ENCODE data around the gene RASGRP2. TPM values are rescaled to one million over a fixed set of nuclear protein-coding genes. Genes with fewer than 3 reads are reported as not detected.

RASGRP2 gene
- total RNA-seq, 1 donor from 2014 or later, result 20.9 TPM

DNA sequence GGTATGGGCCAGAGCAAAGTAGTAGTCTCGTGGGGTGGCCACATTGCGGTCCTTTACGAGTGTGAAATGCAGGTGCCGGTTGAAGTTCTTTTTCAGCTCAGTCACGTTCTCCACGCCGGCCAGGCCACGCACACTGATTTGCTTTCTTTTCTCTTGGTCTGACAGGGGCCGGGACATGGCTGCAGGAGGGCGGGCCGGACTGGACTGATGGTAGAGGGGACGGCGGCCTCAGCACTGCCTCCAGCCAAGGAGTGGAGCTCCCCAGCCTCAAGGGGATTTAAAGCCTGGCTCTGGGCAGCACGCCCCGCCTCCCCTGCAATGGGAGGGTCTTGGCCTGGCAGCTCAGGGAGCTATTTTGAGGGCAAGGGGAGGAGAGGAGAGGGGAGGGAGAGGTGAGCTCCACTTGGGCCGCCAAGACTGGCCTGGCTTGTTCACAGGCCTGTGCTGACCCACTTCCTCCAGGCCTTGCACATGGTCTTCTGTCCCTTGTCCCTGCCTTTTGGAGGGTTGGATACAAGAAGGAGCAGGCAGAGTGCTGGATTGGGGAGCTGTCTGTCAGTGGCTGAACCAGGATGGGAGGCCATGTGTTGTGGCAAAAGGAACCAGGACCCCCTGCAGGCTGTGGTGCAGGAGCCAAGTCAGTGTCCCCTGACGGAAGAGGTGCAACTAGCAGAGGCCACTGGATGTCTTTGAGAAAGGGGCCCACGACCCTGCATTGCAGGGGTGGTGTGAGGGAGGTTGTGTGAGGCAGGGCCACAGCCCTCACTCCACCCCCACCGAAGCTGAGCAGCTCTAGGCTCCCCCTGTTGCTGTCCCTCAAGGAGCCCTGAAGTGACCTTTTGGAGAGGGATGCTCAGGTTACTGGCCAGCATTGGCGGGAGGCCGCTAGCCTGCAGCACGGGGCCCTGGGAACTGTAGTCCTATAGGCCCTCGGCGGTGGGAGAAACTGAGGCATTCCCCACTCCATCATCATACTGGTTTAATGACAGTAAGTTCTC is 16.1 kb upstream of the RASGRP2 start, which contains the start of gene PYGM:
TSS of gene PYGM (minus strand) at position 253 of the 998 bp plus-strand sequence. CDS start at position 177, 76 bp downstream.
- DNase-seq (ENCODE audit: low spot score), result no peak
- Mint-ChIP-seq H3K9me3 (no peaks in the 10 kb centered on the region), H3K4me3 (ENCODE audit: low read depth) (no peak within 1 kb of the TSS), H3K27me3 (ENCODE audit: low read depth) (no peaks in the 10 kb centered on the region), H3K4me1 (ENCODE audit: low read depth) (peaks cover 40% of the 10 kb centered on the region), H3K27ac (peak within 1 kb of the TSS; percentile 67), H3K36me3 (ENCODE audit: low read depth) (peaks cover 38% of the 10 kb centered on the region)
- intact Hi-C loops (cut with micrococcal nuclease), result no loop called here

DNA sequence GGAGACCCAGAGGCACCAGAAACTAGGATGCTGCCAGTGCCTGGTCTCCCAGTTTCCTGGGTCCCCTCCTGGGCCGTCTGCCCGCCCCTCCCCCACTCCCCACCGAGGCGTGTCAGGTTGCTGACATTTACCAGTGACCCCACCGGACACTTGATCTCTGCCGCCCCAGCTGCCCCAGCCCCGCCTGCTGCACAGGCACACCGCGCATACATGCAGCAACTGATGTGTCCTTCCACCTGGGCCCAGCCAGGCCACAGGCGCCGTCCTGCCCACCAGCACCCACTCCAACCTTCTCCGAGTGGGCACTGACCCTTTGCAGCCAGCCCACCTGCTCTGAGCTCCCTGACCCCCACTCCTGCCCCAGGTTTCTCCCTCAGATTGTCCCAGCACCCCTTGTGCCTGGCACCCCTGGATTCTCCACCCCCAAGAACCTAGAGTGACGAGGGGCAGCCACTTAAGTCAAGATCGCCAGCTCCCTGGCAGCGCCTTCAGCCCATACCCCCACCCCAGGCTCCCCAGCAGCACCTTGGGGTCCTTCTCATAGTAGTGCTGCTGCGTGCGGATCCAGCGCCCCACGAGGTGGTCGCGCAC is 15.3 kb upstream of the RASGRP2 start:
- Mint-ChIP-seq H3K27me3 (ENCODE audit: low read depth) (no peaks in the 10 kb centered on the region), H3K36me3 (ENCODE audit: low read depth) (peaks cover 30% of the 10 kb centered on the region), H3K4me3 (ENCODE audit: low read depth) (no peak overlapping the region), H3K4me1 (ENCODE audit: low read depth) (peaks cover 32% of the 10 kb centered on the region), H3K9me3 (no peaks in the 10 kb centered on the region), H3K27ac (no peak overlapping the region)
- intact Hi-C loops (cut with micrococcal nuclease), result no loop called here
- no peak for DNase-seq (ENCODE audit: low spot score)

DNA sequence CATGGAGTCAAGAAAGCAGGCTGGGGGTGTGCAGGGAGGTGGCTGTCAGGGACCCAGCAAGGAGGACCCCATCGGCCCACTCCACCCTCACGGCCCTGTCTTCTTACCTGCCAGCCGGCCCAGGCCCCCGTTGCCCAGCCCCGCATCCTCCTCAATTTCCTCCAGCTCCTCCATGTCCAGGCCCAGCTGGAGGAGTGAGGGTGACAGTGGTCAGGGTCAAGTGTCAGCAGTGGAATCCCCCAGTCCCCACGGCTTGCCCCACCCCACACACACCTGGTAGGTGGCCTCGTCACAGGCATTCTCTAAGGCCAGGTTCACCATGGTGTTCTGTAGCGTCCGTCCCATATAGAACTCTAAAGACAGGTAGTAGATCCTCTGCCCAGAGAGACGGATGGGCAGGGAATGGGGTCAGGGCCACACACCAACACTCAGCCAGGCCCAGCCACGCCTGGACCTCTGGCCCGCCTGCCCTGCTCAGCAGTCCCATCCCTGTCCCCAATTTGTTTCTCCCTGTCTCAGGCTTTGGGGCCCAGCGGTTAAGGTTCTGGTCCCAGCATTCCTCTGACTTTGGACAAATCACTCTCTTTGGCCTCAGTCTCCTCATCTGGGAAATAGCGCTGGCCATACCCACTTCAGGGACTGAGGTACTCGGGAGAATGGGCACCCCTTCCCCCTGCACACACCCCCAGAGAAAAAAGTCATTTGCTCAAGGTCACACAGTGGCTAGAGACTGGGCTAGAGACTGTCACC is 14.6 kb upstream of the RASGRP2 start:
- H3K4me3 Mint-ChIP-seq (ENCODE audit: low read depth), result no peak overlapping the region
- peaks cover 26% of the 10 kb centered on the region for H3K36me3 Mint-ChIP-seq (ENCODE audit: low read depth)
- intact Hi-C loops (cut with micrococcal nuclease), result no loop called here
- no peak overlapping the region for H3K27ac Mint-ChIP-seq
- H3K4me1 Mint-ChIP-seq (ENCODE audit: low read depth), result peaks cover 24% of the 10 kb centered on the region
- H3K9me3 Mint-ChIP-seq, result no peaks in the 10 kb centered on the region
- no peak for DNase-seq (ENCODE audit: low spot score)
- H3K27me3 Mint-ChIP-seq (ENCODE audit: low read depth), result no peaks in the 10 kb centered on the region

DNA sequence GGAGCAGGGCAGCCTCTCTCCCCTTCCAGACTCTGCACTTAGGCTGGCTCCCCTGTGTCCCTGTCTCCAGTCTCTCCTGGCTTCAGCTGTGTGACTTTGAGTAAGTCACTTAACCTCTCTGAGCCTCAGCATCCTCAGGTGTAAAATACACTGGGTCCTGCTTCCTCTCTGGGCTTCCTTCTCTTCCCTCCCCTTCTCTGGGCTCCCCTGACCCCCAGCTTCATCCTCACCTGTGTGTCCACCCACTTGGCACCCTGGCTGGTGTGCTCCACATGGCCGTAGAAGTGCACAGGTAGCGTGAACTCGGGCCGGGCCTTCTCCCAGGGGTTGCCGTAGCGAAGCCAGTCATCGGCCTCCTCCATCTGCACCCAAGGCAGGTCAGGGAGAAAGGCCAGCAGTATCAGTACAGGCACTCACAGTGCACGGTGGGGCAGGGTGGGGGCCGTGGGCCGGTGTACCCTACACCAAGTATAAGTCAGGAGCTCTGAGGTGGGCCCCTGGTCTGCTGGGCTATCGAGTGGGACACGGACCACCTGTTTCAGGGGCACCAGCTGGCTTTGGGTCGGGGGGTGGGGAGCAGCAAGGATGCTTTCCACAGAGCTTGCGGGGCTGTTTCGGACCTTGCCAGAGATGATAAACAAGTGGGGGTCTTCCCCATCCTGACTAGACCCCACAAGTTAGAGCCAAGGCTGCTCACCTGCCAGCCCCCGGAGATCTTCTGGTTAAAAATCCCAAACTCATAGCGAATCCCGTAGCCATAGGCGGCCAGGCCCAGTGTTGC is 13.8 kb upstream of the RASGRP2 start:
- H3K27ac Mint-ChIP-seq, result no peak overlapping the region
- H3K4me3 Mint-ChIP-seq (ENCODE audit: low read depth), result no peak overlapping the region
- intact Hi-C loops (cut with micrococcal nuclease), result no loop called here
- no peak for DNase-seq (ENCODE audit: low spot score)
- peaks cover 22% of the 10 kb centered on the region for H3K36me3 Mint-ChIP-seq (ENCODE audit: low read depth)
- no peaks in the 10 kb centered on the region for H3K9me3 Mint-ChIP-seq
- H3K4me1 Mint-ChIP-seq (ENCODE audit: low read depth), result peaks cover 18% of the 10 kb centered on the region
- H3K27me3 Mint-ChIP-seq (ENCODE audit: low read depth), result no peaks in the 10 kb centered on the region

DNA sequence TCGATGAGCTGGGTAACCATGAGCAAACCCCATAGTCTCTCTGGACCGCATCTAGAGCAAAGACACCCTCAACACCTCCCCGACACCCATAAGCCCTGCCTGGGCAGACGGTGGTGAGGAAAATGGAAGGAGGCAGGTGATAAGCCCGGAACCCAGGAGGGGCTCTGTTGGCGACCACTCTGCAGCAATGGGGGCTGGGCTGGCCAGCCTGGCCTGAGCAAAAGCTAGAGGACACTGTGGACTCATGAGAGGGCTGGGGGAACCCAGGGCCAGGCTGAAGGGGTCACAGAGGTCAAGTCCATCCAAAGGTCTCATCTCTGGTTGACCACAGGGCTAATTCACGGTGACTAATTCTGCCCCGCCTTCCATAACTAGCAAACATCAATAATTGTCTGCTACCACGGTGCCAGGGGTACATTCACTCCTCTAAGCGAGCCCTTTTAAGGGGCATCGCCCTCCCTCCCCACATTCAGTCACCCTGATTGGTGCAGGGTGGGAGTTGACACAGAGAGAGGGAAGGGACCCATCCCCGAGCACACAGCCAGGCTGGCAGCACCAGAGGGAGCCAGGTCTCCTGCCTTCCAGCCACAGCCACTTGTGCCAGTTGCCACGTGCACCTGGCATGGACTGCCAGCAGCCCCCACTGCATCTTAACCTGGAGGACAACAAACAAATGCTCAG is 11.9 kb upstream of the RASGRP2 start:
- H3K9me3 Mint-ChIP-seq, result no peaks in the 10 kb centered on the region

DNA sequence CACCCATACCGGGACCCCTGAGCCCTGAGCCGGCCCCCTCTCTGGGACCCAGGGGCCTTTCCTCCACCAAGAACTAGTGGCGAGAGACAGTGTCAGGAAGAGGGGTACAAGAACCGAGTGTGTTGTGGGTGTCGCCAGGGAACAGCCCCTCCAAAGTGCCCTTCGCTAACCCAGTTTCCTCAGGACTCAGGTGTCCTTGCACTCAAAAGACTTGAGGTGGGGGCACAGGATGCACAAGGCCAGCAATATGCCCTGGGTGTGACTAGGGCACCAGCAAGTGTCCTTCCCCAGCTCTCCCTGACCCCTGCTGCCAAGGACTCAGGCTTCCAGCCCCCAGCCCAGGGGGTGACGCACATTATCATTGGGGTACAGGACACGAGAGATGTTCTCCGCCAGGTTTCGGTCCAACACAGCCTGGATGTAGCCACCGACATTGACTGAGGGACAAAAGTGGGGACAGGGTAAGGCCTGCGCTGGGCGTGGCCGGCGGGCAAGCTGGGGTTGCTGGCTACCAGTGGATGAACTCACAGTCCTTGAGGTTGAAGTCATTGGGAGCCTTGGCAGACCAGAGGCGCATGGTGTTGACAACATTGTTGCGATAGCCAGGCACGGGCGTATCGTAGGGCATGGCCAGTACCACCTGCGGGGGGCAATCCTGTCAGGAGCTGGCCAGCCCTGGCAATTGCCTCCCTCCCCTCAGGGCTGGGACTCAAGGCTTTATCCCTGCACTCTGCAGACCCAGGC is 11.1 kb upstream of the RASGRP2 start:
- Mint-ChIP-seq H3K27me3 (ENCODE audit: low read depth) (no peaks in the 10 kb centered on the region), H3K9me3 (no peaks in the 10 kb centered on the region), H3K27ac (no peak overlapping the region), H3K4me3 (ENCODE audit: low read depth) (no peak overlapping the region), H3K36me3 (ENCODE audit: low read depth) (peaks cover 32% of the 10 kb centered on the region), H3K4me1 (ENCODE audit: low read depth) (peaks cover 5% of the 10 kb centered on the region)
- intact Hi-C loops (cut with micrococcal nuclease), result no loop called here
- no peak for DNase-seq (ENCODE audit: low spot score)

More for the DNA sequence above, 11.9 kb upstream of the RASGRP2 start:
- no peak overlapping the region for H3K4me3 Mint-ChIP-seq (ENCODE audit: low read depth)
- H3K27me3 Mint-ChIP-seq (ENCODE audit: low read depth), result no peaks in the 10 kb centered on the region
- H3K36me3 Mint-ChIP-seq (ENCODE audit: low read depth), result peaks cover 27% of the 10 kb centered on the region
- no peak overlapping the region for H3K27ac Mint-ChIP-seq
- peaks cover 8% of the 10 kb centered on the region for H3K4me1 Mint-ChIP-seq (ENCODE audit: low read depth)
- intact Hi-C loops (cut with micrococcal nuclease), result no loop called here
- no peak for DNase-seq (ENCODE audit: low spot score)

DNA sequence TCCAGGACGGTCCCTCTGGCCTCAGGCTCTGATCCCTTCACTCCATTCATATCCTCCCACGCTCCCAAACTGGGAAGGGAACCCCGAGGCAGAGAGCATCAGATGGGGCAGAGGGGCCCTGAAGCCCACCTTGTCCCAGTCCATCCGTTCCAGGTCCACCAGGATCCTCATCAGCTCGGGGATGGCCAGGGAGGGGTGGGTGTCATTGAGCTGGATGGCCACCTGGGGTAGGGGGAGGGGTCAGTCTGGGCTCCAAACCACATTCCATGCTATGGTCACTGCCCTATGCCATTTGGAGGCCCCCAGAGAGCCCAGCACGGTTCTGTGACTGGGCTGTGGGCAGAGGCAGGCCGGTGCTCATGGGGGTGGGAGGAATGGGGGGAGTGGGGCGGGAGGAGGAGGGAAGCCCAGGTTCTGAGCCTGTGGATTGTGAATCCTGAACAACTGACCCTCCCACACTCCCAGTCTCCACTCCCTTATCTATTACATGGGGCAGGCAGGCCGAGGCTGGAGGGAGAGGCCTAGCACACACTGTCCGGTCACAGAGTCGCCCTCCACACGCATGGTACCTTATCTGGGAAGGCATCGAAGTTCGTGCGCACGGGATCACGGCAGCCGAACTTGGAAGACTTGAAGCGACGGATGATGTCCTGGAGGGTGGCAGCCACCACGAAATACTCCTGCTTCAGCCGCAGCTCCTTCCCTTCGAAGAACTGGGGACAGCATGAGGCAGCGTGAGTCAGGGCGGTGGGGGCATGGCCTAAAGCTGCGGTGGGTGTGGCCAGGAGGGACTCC is 10.4 kb upstream of the RASGRP2 start:
- H3K4me3 Mint-ChIP-seq (ENCODE audit: low read depth), result no peak overlapping the region
- no peak overlapping the region for H3K27ac Mint-ChIP-seq
- no peaks in the 10 kb centered on the region for H3K9me3 Mint-ChIP-seq
- intact Hi-C loops (cut with micrococcal nuclease), result no loop called here
- no peaks in the 10 kb centered on the region for H3K27me3 Mint-ChIP-seq (ENCODE audit: low read depth)
- peaks cover 5% of the 10 kb centered on the region for H3K4me1 Mint-ChIP-seq (ENCODE audit: low read depth)
- peaks cover 34% of the 10 kb centered on the region for H3K36me3 Mint-ChIP-seq (ENCODE audit: low read depth)
- no peak for DNase-seq (ENCODE audit: low spot score)

DNA sequence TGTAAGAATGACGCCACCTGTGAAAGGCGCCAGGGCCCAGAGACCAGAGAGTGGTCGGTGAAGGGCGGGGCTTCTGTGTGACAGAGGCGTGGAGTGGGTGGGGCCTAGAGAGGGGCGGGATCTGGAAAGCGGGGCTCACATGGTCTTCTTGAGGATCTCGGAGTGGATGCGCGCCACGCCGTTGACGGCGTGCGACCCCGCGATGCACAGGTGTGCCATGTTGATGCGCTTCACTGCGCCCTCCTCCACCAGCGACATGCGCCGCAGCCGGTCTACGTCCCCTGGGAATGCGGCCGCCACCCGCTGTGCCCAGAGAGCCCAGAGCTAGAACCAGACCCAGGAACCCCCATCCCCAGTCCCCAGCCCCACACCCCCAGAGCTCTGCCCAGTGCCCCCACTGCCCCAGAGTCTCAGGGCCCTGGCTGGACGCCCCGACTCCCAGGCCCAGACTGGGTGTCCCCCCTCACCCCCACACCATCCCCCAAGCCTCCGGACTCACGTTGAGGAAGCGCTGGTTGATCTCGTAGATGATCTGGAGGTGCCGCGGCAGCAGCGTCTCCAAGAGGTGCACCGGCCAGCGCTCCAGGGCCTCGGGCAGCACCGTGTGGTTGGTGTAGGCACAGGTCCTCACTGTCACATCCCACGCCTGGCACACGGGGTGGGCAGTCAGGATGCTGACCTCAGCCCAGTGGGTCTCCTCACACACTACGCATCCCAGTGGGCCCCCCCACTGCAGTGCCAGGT is 9.6 kb upstream of the RASGRP2 start:
- H3K36me3 Mint-ChIP-seq (ENCODE audit: low read depth), result peaks cover 34% of the 10 kb centered on the region
- no peaks in the 10 kb centered on the region for H3K9me3 Mint-ChIP-seq
- intact Hi-C loops (cut with micrococcal nuclease), result no loop called here
- peaks cover 5% of the 10 kb centered on the region for H3K4me1 Mint-ChIP-seq (ENCODE audit: low read depth)
- H3K4me3 Mint-ChIP-seq (ENCODE audit: low read depth), result no peak overlapping the region
- DNase-seq (ENCODE audit: low spot score), result no peak
- H3K27me3 Mint-ChIP-seq (ENCODE audit: low read depth), result no peaks in the 10 kb centered on the region
- H3K27ac Mint-ChIP-seq, result no peak overlapping the region

DNA sequence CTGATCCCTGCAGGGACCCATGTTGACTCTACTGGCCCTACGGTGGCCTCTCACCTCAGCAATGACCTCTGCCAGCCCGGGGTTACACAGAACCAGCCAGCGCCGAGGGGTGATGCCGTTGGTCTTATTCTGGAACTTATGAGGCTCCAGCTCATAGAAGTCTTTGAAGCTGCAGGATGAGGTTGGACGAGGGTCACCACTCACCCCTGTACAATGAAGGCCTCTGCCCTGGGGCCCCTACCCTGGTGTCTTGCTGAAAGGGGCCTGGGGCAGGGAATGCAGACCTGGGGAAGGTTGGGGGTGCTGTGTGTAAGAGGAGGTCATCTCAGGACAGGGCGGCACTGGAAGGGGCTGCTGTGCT is 9.1 kb upstream of the RASGRP2 start:
- peaks cover 5% of the 10 kb centered on the region for H3K4me1 Mint-ChIP-seq (ENCODE audit: low read depth)
- H3K27me3 Mint-ChIP-seq (ENCODE audit: low read depth), result no peaks in the 10 kb centered on the region
- H3K27ac Mint-ChIP-seq, result no peak overlapping the region
- no peaks in the 10 kb centered on the region for H3K9me3 Mint-ChIP-seq
- DNase-seq (ENCODE audit: low spot score), result no peak
- intact Hi-C loops (cut with micrococcal nuclease), result no loop called here
- peaks cover 34% of the 10 kb centered on the region for H3K36me3 Mint-ChIP-seq (ENCODE audit: low read depth)
- no peak overlapping the region for H3K4me3 Mint-ChIP-seq (ENCODE audit: low read depth)

DNA sequence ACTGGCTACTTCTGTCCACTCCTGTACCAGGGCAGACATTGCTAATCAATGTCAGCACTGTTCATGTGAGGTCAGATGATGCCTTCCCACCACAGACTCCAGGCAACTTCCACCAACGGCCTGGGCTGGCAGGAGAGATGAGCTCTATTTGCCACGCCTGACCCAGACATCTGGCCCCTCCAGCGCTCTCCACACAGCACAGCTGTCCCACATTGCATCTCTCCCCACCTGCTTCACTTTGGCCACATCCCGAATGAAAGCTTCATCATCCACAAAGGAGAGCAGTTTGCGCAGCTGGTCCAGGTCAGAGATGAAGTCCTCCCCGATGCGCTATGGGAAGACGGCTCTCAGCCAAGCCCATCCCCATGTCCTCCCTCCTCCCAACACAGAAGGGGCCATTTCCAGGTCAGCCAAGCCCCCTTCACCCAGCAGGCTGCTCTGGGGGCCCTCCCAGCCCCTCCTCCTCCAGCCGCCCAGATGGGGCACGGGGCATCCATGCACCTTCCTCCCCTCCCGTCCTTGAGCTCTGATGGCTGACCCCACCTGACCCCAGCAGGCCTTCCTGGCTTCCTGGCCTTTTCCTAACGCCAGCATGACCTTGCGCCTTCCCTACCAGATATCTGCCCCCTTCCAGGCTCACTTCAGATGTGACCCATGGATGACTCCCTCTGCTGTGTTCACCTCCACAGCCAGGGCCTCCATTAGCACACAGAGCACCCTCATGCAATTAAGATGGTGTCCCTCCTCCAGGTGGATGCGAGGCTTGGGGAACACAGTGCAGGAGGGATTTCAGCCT is 8.4 kb upstream of the RASGRP2 start:
- intact Hi-C loops (cut with micrococcal nuclease), result no loop called here
- Mint-ChIP-seq H3K27ac (no peak overlapping the region), H3K36me3 (ENCODE audit: low read depth) (peaks cover 34% of the 10 kb centered on the region), H3K4me1 (ENCODE audit: low read depth) (peaks cover 5% of the 10 kb centered on the region), H3K27me3 (ENCODE audit: low read depth) (no peaks in the 10 kb centered on the region), H3K4me3 (ENCODE audit: low read depth) (no peak overlapping the region), H3K9me3 (no peaks in the 10 kb centered on the region)
- DNase-seq (ENCODE audit: low spot score), result no peak
